WTC11 (cell line): Measurements from ENCODE around the gene KLK1. TPM values are rescaled to one million over a fixed set of nuclear protein-coding genes. Genes with fewer than 3 reads are reported as not detected.
A peak's percentile ranks its signal among the peaks of the same experiment; 100 is the strongest.

Experiments used
- ATAC-seq: fragments of 200-7000 bp; cut with Tn5 transposase; 2 replicates; pipeline ENCODE4 v1.10.0; 2021; ENCODE audit warnings: mild to moderate bottlenecking, moderate library complexity
- CTCF ChIA-PET: fragments of 300-600 bp; sonication (Branson Sonifier 250); formaldehyde crosslinking; loops from one replicate; lab custom pipeline; 2021; ENCODE audit warnings: antibody characterized with exemption; lab: Charles Lee
- POLR2A ChIA-PET: fragments of 350-600 bp; sonication (Branson Sonifier 250); formaldehyde crosslinking; loops from one replicate; lab custom pipeline; 2021; ENCODE audit warnings: antibody characterized with exemption; lab: Charles Lee
- DNase-seq: peaks from one replicate; pipeline ENCODE4 v3.0.0; 2021; ENCODE audit warnings: low spot score
- H3K27ac Mint-ChIP-seq: 2 replicates; pipeline ENCODE4 v1.8.0; 2021; ENCODE audit warnings: mixed read lengths
- H3K27me3 Mint-ChIP-seq: 2 replicates; pipeline ENCODE4 v1.8.0; 2021; ENCODE audit warnings: low read depth, mild to moderate bottlenecking, moderate library complexity, mixed read lengths
- H3K36me3 Mint-ChIP-seq: 2 replicates; pipeline ENCODE4 v1.8.0; 2021; ENCODE audit warnings: mixed read lengths
- H3K4me1 Mint-ChIP-seq: 2 replicates; pipeline ENCODE4 v1.8.0; 2022; ENCODE audit warnings: mixed read lengths
- H3K4me3 Mint-ChIP-seq: 2 replicates; pipeline ENCODE4 v1.8.0; 2021; ENCODE audit warnings: mild to moderate bottlenecking, moderate library complexity, mixed read lengths
- H3K9me3 Mint-ChIP-seq: 2 replicates; pipeline ENCODE4 v1.8.0; 2021; ENCODE audit warnings: mixed read lengths
- ATF1 ChIP-seq: sonication (generic); formaldehyde crosslinking; IDR thresholded peaks from 2 replicates; pipeline ENCODE4 v1.8.1; 2023; ENCODE audit warnings: mild to moderate bottlenecking, moderate library complexity, missing genetic modification reagents
- GABPB1 ChIP-seq: sonication (generic); formaldehyde crosslinking; IDR thresholded peaks from 2 replicates; pipeline ENCODE4 v1.8.1; 2023; ENCODE audit warnings: mild to moderate bottlenecking, missing genetic modification reagents
- GRHL2 ChIP-seq: fragments of 250-450 bp; sonication (Bioruptor Pico); IDR thresholded peaks from 2 replicates; pipeline ENCODE4 v1.8.0; 2022; ENCODE audit warnings: mild to moderate bottlenecking, moderate library complexity; ENCODE audit not compliant: insufficient replicate concordance, severe bottlenecking
- GTF2I ChIP-seq: fragments of 250-450 bp; sonication (Bioruptor Pico); conservative IDR thresholded peaks from 2 replicates; pipeline ENCODE4 v1.4.0; 2021; ENCODE audit warnings: mild to moderate bottlenecking
- JAZF1 ChIP-seq: fragments of 250-450 bp; sonication (Bioruptor Pico); IDR thresholded peaks from 2 replicates; pipeline ENCODE4 v1.9.0; 2021; ENCODE audit warnings: moderate library complexity, mild to moderate bottlenecking, inconsistent platforms
- KAT7 ChIP-seq: sonication (generic); formaldehyde crosslinking; IDR thresholded peaks from 2 replicates; pipeline ENCODE4 v1.8.1; 2023; ENCODE audit warnings: missing genetic modification reagents, mild to moderate bottlenecking, borderline replicate concordance
- MXD4 ChIP-seq: fragments of 250-450 bp; sonication (Bioruptor Pico); IDR thresholded peaks from 2 replicates; pipeline ENCODE4 v1.8.0; 2021; ENCODE audit warnings: mild to moderate bottlenecking, moderate library complexity, borderline replicate concordance
- NR1H2 ChIP-seq: sonication (generic); formaldehyde crosslinking; IDR thresholded peaks from 2 replicates; pipeline ENCODE4 v1.9.0; 2021; ENCODE audit warnings: mild to moderate bottlenecking, moderate library complexity, missing genetic modification reagents
- NR2C2 ChIP-seq: sonication (generic); formaldehyde crosslinking; IDR thresholded peaks from 2 replicates; pipeline ENCODE4 v1.8.0; 2022; ENCODE audit warnings: mild to moderate bottlenecking, missing genetic modification reagents
- TCF7 ChIP-seq: sonication (generic); formaldehyde crosslinking; IDR thresholded peaks from 2 replicates; pipeline ENCODE4 v1.8.0; 2022; ENCODE audit warnings: mild to moderate bottlenecking, low read depth, missing genetic modification reagents, moderate library complexity
- ZNF121 ChIP-seq: sonication (generic); formaldehyde crosslinking; IDR thresholded peaks from 2 replicates; pipeline ENCODE4 v1.8.0; 2023; ENCODE audit warnings: missing genetic modification reagents
- ZNF317 ChIP-seq: sonication (generic); formaldehyde crosslinking; IDR thresholded peaks from 2 replicates; pipeline ENCODE4 v1.8.1; 2023; ENCODE audit warnings: low read depth, mild to moderate bottlenecking, moderate library complexity, missing genetic modification reagents, borderline replicate concordance
- ZNF425 ChIP-seq: fragments of 250-450 bp; sonication (Bioruptor Pico); conservative IDR thresholded peaks from 2 replicates; pipeline ENCODE4 v1.9.0; 2021; ENCODE audit warnings: mild to moderate bottlenecking
- total RNA-seq: library from RNA; stranded (reverse); gene quantifications from 3 replicates; pipeline ENCODE4 v1.2.3, GENCODE V29; 2021
- TF ChIP-seq, protein P1 (sequence below): sonication (generic); formaldehyde crosslinking; IDR thresholded peaks from 2 replicates; pipeline ENCODE4 v1.8.1; 2022; ENCODE audit warnings: low read depth, mild to moderate bottlenecking, moderate library complexity, missing genetic modification reagents, borderline replicate concordance
- TF ChIP-seq, protein P2 (sequence below): sonication (generic); formaldehyde crosslinking; IDR thresholded peaks from 2 replicates; pipeline ENCODE4 v1.8.0; 2022; ENCODE audit warnings: mild to moderate bottlenecking, missing genetic modification reagents
- TF ChIP-seq, protein P3 (sequence below): sonication (generic); formaldehyde crosslinking; IDR thresholded peaks from 2 replicates; pipeline ENCODE4 v1.8.0; 2022; ENCODE audit warnings: mild to moderate bottlenecking, missing genetic modification reagents

The KLK1 gene
- total RNA-seq, 1 experiment from 2014 or later = 3.9 TPM

GRCh38 chr19:50842130-50842529 is 18.5 kb upstream of the KLK1 start (continued):
- TF ChIP-seq ZNF425 (no peak), TCF7 (CRISPR knock-in tag) (no peak), KAT7 (CRISPR knock-in tag) (no peak), JAZF1 (CRISPR knock-in tag) (no peak), GRHL2 (CRISPR knock-in tag) (no peak), NR2C2 (CRISPR knock-in tag) (no peak), NR1H2 (CRISPR knock-in tag) (no peak)
- TF ChIP-seq, protein P1, sequence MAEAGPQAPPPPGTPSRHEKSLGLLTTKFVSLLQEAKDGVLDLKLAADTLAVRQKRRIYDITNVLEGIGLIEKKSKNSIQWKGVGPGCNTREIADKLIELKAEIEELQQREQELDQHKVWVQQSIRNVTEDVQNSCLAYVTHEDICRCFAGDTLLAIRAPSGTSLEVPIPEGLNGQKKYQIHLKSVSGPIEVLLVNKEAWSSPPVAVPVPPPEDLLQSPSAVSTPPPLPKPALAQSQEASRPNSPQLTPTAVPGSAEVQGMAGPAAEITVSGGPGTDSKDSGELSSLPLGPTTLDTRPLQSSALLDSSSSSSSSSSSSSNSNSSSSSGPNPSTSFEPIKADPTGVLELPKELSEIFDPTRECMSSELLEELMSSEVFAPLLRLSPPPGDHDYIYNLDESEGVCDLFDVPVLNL = no peak

DNA sequence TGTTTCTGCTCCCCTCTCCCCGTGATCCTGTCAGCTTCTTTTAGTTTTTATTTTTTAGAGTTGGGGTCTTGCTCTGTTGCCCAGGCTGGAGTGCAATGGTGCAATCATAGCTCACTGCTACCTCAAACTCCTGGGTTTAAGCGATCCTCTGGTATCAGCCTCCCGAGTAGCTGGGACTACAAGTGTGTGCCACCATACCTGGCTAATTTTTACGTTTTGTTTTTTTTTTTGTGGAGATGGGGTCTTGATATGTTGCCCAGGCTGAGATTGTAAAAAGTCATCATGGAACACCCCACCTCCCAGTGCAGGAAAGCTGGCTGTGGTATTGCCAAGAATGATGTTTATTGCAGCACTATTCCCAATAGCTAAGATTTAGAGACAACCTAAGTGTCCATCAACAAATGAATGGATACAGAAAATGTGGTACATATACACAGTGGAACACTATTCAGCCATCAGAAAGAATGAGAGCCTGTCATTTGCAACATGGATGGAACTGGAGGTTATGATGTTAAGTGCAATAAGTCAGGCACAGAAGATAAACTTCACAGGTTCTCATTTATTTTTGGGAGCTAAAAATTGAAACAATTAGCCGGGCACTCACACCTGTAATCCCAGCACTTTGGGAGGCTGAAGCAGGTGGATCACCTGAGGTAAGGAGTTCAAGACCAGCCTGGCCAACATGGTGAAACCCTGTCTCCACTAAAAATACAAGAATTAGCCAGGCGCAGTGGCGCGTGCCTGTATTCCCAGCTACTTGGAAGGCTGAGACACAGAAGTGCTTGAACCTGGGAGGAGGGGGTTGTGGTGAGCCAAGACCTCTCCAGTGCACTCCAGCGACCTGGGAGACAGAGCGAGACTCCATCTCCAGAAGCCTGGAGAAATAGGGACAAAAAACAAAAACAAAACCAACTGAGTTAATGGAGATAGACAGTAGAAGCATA is 16.4 kb upstream of the KLK1 start:
- TF ChIP-seq MXD4 (CRISPR knock-in tag) = no peak
- TF ChIP-seq ZNF121 (CRISPR knock-in tag) = peak; percentile 81
- TF ChIP-seq, protein P2, sequence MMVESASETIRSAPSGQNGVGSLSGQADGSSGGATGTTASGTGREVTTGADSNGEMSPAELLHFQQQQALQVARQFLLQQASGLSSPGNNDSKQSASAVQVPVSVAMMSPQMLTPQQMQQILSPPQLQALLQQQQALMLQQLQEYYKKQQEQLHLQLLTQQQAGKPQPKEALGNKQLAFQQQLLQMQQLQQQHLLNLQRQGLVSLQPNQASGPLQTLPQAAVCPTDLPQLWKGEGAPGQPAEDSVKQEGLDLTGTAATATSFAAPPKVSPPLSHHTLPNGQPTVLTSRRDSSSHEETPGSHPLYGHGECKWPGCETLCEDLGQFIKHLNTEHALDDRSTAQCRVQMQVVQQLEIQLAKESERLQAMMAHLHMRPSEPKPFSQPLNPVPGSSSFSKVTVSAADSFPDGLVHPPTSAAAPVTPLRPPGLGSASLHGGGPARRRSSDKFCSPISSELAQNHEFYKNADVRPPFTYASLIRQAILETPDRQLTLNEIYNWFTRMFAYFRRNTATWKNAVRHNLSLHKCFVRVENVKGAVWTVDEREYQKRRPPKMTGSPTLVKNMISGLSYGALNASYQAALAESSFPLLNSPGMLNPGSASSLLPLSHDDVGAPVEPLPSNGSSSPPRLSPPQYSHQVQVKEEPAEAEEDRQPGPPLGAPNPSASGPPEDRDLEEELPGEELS = no peak
- TF ChIP-seq, protein P3, sequence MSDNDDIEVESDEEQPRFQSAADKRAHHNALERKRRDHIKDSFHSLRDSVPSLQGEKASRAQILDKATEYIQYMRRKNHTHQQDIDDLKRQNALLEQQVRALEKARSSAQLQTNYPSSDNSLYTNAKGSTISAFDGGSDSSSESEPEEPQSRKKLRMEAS (CRISPR knock-in tag) = no peak
- no peaks in the 10 kb centered on the region for H3K36me3 Mint-ChIP-seq
- H3K27ac Mint-ChIP-seq = no peak overlapping the region
- H3K4me1 Mint-ChIP-seq = peaks cover 28% of the 10 kb centered on the region
- H3K4me3 Mint-ChIP-seq = no peak overlapping the region
- ChIA-PET POLR2A (interaction anchor here (0.6 kb wide), 1 partner anchor 14 kb away, joined by 6 read pairs; no protein-coding TSS in a partner anchor), CTCF (interaction anchor here (0.6 to 2.9 kb wide), 5 partner anchors 20 to 255 kb away, joined by 3 to 16 read pairs (median 3); no protein-coding TSS in a partner anchor)
- peaks cover 78% of the 10 kb centered on the region for H3K27me3 Mint-ChIP-seq
- ATAC-seq = no peak
- no peak for DNase-seq
- H3K9me3 Mint-ChIP-seq = peaks cover 7% of the 10 kb centered on the region; the same call in 1 of the 2 replicates

GRCh38 chr19:50838239-50838638 is 14.7 kb upstream of the KLK1 start:
- no peak for TF ChIP-seq KAT7 (CRISPR knock-in tag)
- no peak for TF ChIP-seq ATF1 (CRISPR knock-in tag)
- TF ChIP-seq MXD4 (CRISPR knock-in tag) = no peak
- no peak for TF ChIP-seq ZNF317 (CRISPR knock-in tag)
- TF ChIP-seq TCF7 (CRISPR knock-in tag) = no peak
- TF ChIP-seq GTF2I (CRISPR knock-in tag) = no peak
- TF ChIP-seq GABPB1 (CRISPR knock-in tag) = no peak
- Mint-ChIP-seq H3K27ac (no peak overlapping the region), H3K9me3 (peaks cover 1% of the 10 kb centered on the region; the same call in 1 of the 2 replicates), H3K36me3 (no peaks in the 10 kb centered on the region), H3K4me3 (no peak overlapping the region), H3K4me1 (peaks cover 18% of the 10 kb centered on the region), H3K27me3 (peaks cover 78% of the 10 kb centered on the region)
- CTCF ChIA-PET = interaction anchor here (0.6 to 2.9 kb wide), 5 partner anchors 17 to 230 kb away, joined by 3 to 16 read pairs (median 4); no protein-coding TSS in a partner anchor
- ATAC-seq (peak; percentile 26), DNase-seq (no peak)
- POLR2A ChIA-PET = no interaction called here
